ENCODE measurements around the gene PRKN.

The PRKN gene

DNA sequence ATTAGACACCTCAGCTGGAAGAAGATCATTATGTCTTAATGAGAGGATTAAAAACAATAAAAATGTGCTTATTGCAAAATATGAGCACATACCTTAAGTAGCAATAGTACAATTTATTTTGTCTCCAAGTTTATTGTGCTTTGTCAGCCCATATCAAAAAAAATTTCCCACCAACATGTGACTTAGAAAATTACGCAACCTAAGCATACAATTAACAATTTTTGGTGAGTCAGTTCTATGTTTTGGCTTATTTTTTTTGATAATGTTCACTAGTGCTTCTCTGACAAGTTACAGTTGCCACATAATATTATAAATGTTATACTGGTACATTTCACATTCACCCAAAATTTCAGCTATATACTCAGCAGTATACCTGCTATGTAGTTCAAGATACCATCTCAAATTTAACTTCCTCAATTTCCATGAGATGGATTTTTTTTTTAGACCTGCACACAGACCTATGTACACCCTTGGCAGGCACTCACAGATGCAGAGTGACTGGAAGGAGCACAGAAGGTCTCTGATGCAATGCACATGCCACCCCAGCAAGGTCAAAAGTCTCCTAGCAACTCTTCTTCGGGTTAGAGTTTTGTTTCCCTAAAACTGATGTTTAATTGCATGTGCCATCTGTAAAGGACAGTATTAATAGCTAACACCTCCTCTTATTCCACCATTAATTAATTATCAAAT, 112.4 kb downstream of the PRKN start:
- DNase-seq (ENCODE audit: low read depth) = no peak

DNA sequence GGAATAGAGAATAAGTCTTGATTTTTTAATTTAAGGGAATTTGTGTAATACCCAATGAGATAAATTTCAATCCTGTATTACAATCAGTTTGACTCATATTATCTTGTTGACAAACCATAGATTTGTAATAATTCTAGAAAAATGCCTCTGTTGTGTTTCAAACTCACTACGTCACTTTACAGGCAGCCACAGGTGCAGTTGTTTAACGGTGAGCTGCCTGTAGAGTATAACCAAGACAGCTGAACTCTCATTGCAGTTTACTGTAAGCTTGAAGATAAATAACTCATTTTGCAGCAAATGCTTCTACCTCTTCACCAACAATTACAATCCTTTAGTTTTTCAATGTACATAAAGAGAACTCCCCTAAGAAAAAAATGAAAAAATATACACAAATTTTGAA, 114.3 kb downstream of the PRKN start:
- no peak for DNase-seq (ENCODE audit: low read depth)

DNA sequence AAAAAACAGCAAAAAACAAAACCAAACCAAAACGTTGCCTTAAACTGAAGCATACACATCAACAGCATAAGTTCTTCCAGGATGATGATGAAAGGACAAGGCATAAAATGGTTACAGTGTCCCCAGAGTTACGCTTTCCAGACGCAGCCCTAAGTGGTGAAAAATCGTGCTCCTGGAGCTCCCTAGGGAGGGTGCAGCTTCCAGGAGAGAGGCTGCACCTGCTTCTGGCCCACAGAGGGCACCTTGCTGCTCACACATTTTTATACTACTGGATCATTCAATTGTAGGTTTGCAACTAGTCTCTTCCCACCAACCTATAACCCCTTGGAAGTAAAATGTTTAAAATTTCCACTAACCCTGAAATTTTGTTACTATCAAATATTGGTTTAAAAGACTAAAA, 115.0 kb downstream of the PRKN start:
- no peak for DNase-seq (ENCODE audit: low read depth)

DNA sequence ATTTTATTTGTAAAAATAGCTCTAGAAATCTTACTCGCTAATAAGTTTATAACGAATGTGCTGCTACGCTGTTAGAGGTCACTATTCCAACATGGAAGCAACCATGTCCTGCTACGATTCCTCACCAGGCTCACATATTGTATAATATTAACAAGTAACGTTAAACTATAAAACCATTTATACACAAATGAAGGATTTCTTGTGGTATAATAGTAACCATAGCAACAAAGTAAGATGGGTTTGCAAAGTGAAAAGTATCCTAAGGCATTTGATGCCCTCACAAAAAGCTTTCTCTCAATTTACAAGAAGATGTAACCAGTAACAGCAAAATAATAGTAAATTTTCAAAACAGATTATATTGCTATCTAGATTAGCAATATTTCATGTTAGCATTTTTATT, 117.2 kb downstream of the PRKN start:
- no peak for DNase-seq (ENCODE audit: low read depth)

GRCh38 chr6:162605881-162606280, 121.7 kb downstream of the PRKN start:
- DNase-seq (ENCODE audit: low read depth) = no peak

DNA sequence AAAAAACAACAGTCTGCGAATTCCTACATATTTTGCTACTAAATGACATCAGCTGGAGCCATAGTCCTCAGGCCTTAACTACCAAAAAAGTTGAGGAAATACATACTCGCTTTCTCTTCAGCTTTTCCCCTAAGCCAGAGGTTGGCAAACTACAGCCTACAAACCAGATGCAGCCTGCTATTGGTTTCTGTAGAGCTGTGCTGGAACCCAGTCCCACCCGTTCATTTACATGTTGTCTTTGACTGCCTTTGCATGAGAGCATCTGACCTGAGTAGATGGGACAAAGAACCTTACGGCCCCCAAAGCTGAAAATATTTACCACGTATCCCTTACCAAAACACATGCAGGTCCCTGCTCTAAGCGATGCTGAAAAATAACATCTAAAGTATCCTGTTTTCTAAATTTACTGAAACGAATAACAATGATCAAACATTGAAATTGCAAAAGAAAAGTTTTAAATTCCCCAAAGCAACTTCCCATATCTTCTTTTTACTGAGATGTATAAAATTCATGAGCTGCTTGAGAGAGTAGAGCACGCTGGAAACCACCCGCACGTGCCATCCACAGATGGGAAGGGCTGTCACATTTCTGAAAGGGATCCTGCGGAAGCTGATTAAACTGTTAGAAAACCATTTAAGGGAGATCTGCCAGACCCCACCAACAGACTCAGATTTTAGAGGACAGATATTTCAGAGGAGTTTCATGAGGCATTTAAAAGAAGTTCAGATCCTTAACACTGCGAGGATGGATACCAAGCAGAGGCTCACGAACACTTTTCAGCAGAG, 124.1 kb downstream of the PRKN start:
- DNase-seq (ENCODE audit: low read depth) = no peak

GRCh38 chr6:162602759-162603158, 124.8 kb downstream of the PRKN start:
- DNase-seq (ENCODE audit: low read depth) = no peak

- no peak for DNase-seq (ENCODE audit: low read depth)
Observed at GRCh38 chr6:162596676-162597075, 130.9 kb downstream of the PRKN start.

GRCh38 chr6:162591517-162591916, 136.0 kb downstream of the PRKN start:
- no peak for DNase-seq (ENCODE audit: low read depth)

DNA sequence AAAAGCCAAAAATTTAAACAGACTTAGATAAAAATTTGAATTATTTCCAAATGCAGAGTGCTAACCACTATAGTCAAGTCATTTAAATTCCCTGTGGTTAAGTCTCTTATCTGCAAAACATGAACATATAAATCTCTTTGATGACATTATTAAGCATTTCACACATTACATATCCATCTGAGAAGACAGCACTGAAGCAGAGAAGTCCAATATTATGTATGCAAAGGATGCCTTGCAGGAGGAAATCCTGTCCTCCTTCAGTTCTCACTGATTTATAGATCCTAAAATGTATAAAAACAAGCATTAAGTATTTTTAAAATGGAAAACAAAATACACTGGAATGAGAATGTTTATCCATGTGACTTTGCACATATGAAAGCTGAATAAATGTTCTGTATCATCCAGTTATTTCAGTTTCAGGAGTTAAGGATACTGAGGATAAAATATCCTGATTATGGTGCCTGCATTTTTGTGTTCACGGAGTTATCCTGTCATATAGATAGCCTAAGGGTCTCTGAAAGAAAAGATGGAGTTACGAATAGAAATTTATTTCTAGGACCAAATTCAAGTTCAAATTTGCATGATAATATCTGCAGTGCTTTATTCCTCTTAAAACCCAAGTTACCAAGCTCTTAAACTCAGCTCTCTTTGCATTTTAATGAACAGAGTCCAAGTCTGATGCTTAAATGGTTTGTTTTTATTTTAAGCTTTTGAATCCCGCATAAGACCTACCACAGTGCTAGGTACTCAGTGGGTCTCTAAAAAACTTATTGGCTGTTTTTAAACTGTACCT, 145.4 kb downstream of the PRKN start:
- no peak for DNase-seq (ENCODE audit: low read depth)

DNA sequence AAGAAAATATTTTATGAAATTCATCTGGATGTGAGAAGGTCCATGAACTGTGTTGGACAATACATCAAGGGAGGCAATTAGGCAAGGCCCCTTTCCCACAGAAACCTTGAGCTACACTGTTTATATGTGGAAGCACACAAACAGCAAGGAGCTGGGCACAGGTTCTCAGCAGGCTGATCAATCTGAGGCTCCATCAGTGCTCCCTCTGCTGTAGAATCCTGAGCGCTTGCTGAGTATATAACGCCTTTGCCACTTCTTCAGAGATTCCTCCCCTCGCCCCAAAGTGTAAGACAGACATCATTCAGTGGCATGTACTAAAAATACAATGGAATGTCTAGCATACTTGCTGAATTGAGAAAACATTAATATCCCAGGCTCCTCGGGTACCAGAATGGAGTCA, 146.9 kb downstream of the PRKN start:
- DNase-seq (ENCODE audit: low read depth) = no peak

- DNase-seq (ENCODE audit: low read depth) = no peak
Observed at GRCh38 chr6:162576016-162576415, 151.6 kb downstream of the PRKN start.

DNA sequence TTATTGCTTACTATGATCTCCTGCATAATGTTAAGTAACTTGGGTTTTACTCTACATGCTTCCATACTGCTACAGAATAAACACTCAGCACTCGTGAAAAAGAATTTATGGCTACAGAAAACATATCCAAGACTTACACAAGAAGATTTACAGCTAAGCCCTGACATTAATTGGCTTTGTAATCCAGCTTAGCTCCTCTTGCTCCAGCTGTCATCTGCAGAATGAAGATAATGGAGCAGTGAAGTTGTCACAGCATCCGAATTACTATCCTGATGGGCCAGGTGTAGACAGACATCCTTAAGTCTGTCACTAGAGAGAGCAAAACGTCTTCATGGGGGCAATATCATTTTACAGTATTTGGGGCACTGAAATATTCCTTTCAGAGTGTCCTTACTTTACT, 155.3 kb downstream of the PRKN start:
- DNase-seq (ENCODE audit: low read depth) = no peak

DNA sequence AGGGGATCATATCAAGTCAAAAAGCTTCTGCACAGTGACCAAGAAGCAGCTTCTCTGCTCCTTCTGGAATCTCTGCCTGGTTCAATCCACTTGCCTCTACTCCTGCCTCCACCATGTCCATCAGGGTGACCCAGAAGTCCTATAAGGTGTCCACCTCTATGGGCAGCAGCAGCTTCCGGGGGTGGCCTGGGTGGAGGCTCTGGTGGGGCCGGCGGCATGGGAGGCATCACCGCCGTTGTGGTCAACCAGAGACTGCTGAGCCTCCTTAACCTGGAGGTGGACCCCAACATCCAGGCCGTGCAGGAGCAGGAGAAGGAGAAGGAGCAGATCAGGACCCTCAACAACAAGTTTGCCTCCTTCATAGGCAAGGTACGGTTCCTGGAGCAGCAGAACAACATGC, 159.3 kb downstream of the PRKN start:
- no peak for DNase-seq (ENCODE audit: low read depth)

GRCh38 chr6:162562041-162562440, 165.5 kb downstream of the PRKN start:
- no peak for DNase-seq (ENCODE audit: low read depth)

- DNase-seq (ENCODE audit: low read depth) = no peak
Observed at GRCh38 chr6:162560891-162561290, 166.7 kb downstream of the PRKN start.

DNA sequence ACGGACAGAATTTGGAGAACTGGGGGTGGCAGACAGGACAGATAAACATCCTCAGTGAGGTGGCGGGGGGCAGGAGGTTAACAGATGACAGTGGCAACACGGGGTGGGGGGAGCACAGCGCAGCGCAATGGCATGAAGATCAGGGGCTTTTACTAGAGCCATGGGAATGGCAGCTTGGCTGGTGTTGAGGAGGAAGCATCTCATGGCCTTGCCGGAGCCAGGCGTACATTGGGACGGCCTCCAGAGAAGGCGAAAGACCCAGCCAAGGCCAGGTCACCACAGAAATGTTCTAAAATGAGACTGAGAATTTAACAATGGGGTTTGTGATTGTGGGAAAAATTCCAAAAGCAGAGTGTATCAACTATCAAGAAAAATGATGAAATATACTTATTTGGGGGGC, 173.0 kb downstream of the PRKN start:
- DNase-seq (ENCODE audit: low read depth) = no peak

DNA sequence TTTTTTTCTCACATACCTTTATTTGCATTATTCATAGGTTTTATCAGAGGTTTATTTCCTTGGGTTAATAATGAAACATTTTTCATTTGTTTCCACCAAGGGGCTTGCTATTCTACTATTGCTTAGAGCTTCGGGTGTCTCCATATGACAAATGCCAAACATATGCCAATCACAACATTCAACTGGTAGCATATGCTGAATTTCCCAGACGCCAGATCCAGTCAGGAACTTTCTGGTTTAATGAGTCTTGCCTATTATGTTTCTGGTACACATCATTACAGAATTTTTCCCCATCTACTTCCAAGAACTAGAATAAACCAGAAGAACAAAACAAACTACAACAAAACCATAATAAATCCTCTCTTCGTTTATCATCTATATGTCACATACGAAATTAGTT, 180.7 kb downstream of the PRKN start:
- no peak for DNase-seq (ENCODE audit: low read depth)

DNA sequence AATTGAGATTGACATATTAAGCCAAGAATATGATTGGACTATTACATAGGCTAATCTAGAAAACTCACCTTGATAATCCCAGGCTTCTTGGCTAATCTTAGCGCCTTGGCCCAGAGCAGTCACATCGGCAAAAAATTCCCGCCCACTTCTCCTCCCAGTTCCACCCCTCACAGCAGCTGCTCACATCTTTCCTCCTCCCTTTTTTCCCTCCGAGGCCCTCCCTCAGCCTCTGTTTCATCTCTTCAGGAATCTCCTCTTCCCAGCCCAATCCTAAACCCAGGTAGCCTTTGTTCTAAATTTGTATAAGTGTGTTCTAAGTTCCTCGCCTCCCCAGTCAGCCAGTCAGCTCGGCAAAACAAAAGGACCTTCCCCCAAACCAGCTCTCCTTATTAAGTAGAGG, 184.3 kb downstream of the PRKN start:
- no peak for DNase-seq (ENCODE audit: low read depth)

DNA sequence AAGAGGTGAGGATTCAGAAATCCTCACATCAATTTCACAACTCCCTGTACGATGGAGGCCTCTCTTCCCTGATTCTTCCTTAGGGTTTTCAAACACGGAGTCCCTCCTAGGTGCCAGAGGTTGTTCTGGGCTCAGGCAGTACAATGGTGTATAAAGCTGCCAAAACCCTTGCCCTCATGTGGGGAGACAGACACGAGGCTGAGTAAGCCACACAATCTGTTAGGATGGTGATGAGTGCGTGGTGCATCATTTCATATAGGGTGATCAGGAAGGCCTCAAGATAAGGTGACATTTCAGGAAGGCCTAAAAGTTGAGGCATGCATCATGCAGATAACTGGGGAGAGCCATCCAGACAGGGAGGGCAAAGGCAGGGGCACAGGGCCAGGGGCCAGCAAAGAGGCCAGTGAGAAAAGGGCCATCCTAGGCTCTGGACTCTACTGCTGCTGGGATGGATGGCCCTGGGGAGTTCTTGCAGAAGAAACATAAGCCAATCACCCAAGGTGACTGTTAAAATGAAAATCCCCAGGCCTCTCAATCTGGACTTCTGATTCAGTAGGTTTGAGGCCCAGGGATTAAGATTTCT, 186.5 kb downstream of the PRKN start:
- DNase-seq (ENCODE audit: low read depth) = no peak

- DNase-seq (ENCODE audit: low read depth) = no peak
Observed at GRCh38 chr6:162539321-162539720, 188.2 kb downstream of the PRKN start.

- no peak for DNase-seq (ENCODE audit: low read depth)
Observed at GRCh38 chr6:162538643-162539064, 188.9 kb downstream of the PRKN start.

DNA sequence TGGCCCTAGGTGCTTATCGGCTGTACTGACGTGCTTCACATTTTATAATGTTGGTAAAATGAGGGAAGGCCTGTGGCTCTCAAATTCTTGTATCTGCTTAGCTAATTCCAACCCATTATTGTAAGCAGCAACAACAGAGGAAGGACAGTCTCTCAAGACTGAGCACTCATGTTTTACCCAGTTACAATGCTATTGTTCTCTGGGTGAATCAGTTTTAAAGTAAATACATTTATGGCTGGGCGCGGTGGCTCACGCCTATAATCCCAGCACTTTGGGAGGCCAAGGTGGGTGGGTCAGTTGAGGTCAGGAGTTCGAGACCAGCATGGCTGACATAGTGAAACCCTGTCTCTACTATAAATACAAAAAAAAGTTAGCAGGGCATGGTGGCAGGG, 194.6 kb downstream of the PRKN start:
- no peak for DNase-seq (ENCODE audit: low read depth)

All from stimulated activated CD8-positive, alpha-beta memory T cell treated with anti-CD3 and anti-CD28 coated beads, Interleukin-12 subunit alpha, Interleukin-12 subunit beta, amount 100 ng/mL, for 1 hour (primary cell).